HEK293 (cell line): ENCODE results near the gene CTSO.

Experiments used
- CTCF ChIA-PET: fragments of 350-600 bp; formaldehyde crosslinking; extraction: SDS; loops from one replicate; lab custom pipeline; 2021; ENCODE audit warnings: antibody characterized with exemption; lab: Yijun Ruan, JAX
- POLR2A ChIA-PET: fragments of 300-600 bp; formaldehyde crosslinking; extraction: SDS; loops from one replicate; lab custom pipeline; 2020; ENCODE audit warnings: antibody characterized with exemption, inconsistent platforms; lab: Yijun Ruan, JAX
- H3K27ac ChIP-seq: fragments of 200-500 bp; sonication (Bioruptor generic); 2 replicates; pipeline ENCODE4 v1.5.1; 2014; ENCODE audit warnings: low read depth, low read length, control low read depth, inconsistent platforms; ENCODE audit errors: extremely low read depth
- H3K36me3 ChIP-seq, 2 experiments: fragments of 200-500 bp in 1 of 2; sonication (Bioruptor generic) in 1 of 2; 1 replicate in 1 of 2; 2 replicates in 1 of 2; pipeline ENCODE4 v1.5.1; 2014 to 2017; ENCODE audit warnings: inconsistent platforms in 2 of 2, low read length in 2 of 2; ENCODE audit not compliant: control insufficient read depth in 2 of 2, insufficient read depth in 1 of 2
- H3K4me1 ChIP-seq: fragments of 200-500 bp; sonication (Bioruptor generic); 2 replicates; pipeline ENCODE4 v1.5.1; 2014; ENCODE audit warnings: mild to moderate bottlenecking, low read length, inconsistent platforms; ENCODE audit not compliant: control insufficient read depth, insufficient read depth
- H3K4me3 ChIP-seq: 2 replicates; pipeline ENCODE4 v1.5.1; 2011; ENCODE audit warnings: low read depth, mild to moderate bottlenecking, control low read depth, low read length, moderate library complexity
- H3K9me3 ChIP-seq: fragments of 200-500 bp; sonication (Bioruptor generic); 2 replicates; pipeline ENCODE4 v1.5.1; 2014; ENCODE audit warnings: low read depth, low read length, inconsistent platforms; ENCODE audit not compliant: control insufficient read depth, insufficient read depth
- GLI4 ChIP-seq: fragments of 450-650 bp; formaldehyde crosslinking; IDR thresholded peaks from 2 replicates; pipeline ENCODE4 v1.5.1; 2016; ENCODE audit warnings: missing biosample characterization, missing genetic modification characterization
- HOXC10 ChIP-seq: sonication (generic); formaldehyde crosslinking; IDR thresholded peaks from 2 replicates; pipeline ENCODE4 v1.8.1; 2023; ENCODE audit warnings: mild to moderate bottlenecking, missing genetic modification reagents
- KLF10 ChIP-seq: fragments of 450-650 bp; IDR thresholded peaks from 2 replicates; pipeline ENCODE4 v1.5.1; 2018; ENCODE audit warnings: missing biosample characterization, mild to moderate bottlenecking, missing genetic modification characterization
- MEIS1 ChIP-seq: sonication (generic); formaldehyde crosslinking; IDR thresholded peaks from 2 replicates; pipeline ENCODE4 v1.8.1; 2022; ENCODE audit warnings: missing genetic modification reagents, mild to moderate bottlenecking, borderline replicate concordance
- MZF1 ChIP-seq: fragments of 450-650 bp; formaldehyde crosslinking; IDR thresholded peaks from 2 replicates; pipeline ENCODE4 v1.5.1; 2017; ENCODE audit warnings: missing biosample characterization, missing genetic modification characterization, borderline replicate concordance
- ZBTB48 ChIP-seq: fragments of 450-650 bp; formaldehyde crosslinking; IDR thresholded peaks from 2 replicates; pipeline ENCODE4 v1.5.1; 2016; ENCODE audit warnings: missing biosample characterization, missing genetic modification characterization
- ZBTB49 ChIP-seq: fragments of 450-650 bp; formaldehyde crosslinking; IDR thresholded peaks from 2 replicates; pipeline ENCODE4 v1.5.1; 2016; ENCODE audit warnings: missing biosample characterization, missing genetic modification characterization, low read depth
- ZFP3 ChIP-seq: fragments of 450-650 bp; formaldehyde crosslinking; IDR thresholded peaks from 2 replicates; pipeline ENCODE4 v1.5.1; 2016; ENCODE audit warnings: low read depth, missing biosample characterization, missing genetic modification characterization
- ZNF10 ChIP-seq: fragments of 450-650 bp; formaldehyde crosslinking; IDR thresholded peaks from 2 replicates; pipeline ENCODE4 v1.5.1; 2017; ENCODE audit warnings: missing biosample characterization, missing genetic modification characterization
- ZNF132 ChIP-seq: fragments of 450-650 bp; formaldehyde crosslinking; IDR thresholded peaks from 2 replicates; pipeline ENCODE4 v1.5.1; 2017; ENCODE audit warnings: missing biosample characterization, missing genetic modification characterization, borderline replicate concordance
- ZNF221 ChIP-seq: fragments of 450-650 bp; formaldehyde crosslinking; IDR thresholded peaks from 2 replicates; pipeline ENCODE4 v1.5.1; 2017; ENCODE audit warnings: missing biosample characterization, missing genetic modification characterization, borderline replicate concordance
- ZNF223 ChIP-seq: fragments of 450-650 bp; formaldehyde crosslinking; IDR thresholded peaks from 2 replicates; pipeline ENCODE4 v1.5.1; 2016; ENCODE audit warnings: missing biosample characterization, missing genetic modification characterization
- ZNF292 ChIP-seq: fragments of 450-650 bp; formaldehyde crosslinking; IDR thresholded peaks from 2 replicates; pipeline ENCODE4 v1.5.1; 2016; ENCODE audit warnings: low read depth, missing biosample characterization, missing genetic modification characterization, borderline replicate concordance
- ZNF555 ChIP-seq: fragments of 450-650 bp; formaldehyde crosslinking; conservative IDR thresholded peaks from 2 replicates; pipeline ENCODE4 v1.5.1; 2017; ENCODE audit warnings: missing biosample characterization, mild to moderate bottlenecking, missing genetic modification characterization, inconsistent platforms
- ZNF610 ChIP-seq: fragments of 450-650 bp; formaldehyde crosslinking; IDR thresholded peaks from 2 replicates; pipeline ENCODE4 v1.5.1; 2016; ENCODE audit warnings: missing biosample characterization, missing genetic modification characterization, borderline replicate concordance
- ZNF629 ChIP-seq: fragments of 450-650 bp; formaldehyde crosslinking; IDR thresholded peaks from 2 replicates; pipeline ENCODE4 v1.5.1; 2017; ENCODE audit warnings: missing biosample characterization, missing genetic modification characterization
- ZNF658 ChIP-seq: fragments of 450-650 bp; formaldehyde crosslinking; IDR thresholded peaks from 2 replicates; pipeline ENCODE4; 2016; ENCODE audit warnings: missing biosample characterization, missing genetic modification characterization
- ZNF76 ChIP-seq: fragments of 450-650 bp; formaldehyde crosslinking; IDR thresholded peaks from 2 replicates; pipeline ENCODE4; 2016; ENCODE audit warnings: low read depth, missing biosample characterization, missing genetic modification characterization, borderline replicate concordance
- ZNF776 ChIP-seq: fragments of 450-650 bp; formaldehyde crosslinking; IDR thresholded peaks from 2 replicates; pipeline ENCODE4 v1.5.0; 2017; ENCODE audit warnings: missing biosample characterization, missing genetic modification characterization, borderline replicate concordance
- ZNF791 ChIP-seq: fragments of 450-650 bp; formaldehyde crosslinking; IDR thresholded peaks from 2 replicates; pipeline ENCODE4 v1.5.1; 2016; ENCODE audit warnings: missing biosample characterization, missing genetic modification characterization
- ZNF792 ChIP-seq: fragments of 450-650 bp; formaldehyde crosslinking; IDR thresholded peaks from 2 replicates; pipeline ENCODE4 v1.5.1; 2016; ENCODE audit warnings: missing biosample characterization, missing genetic modification characterization

Gene CTSO

GRCh38 chr4:155995069-155995468, 41.4 kb upstream of the CTSO start:
- Histone ChIP-seq H3K9me3 (no peaks in the 10 kb centered on the region), H3K27ac (no peak overlapping the region), H3K36me3 (no peaks in the 10 kb centered on the region), H3K4me3 (no peak overlapping the region), H3K4me1 (no peaks in the 10 kb centered on the region)
- ChIA-PET POLR2A (no interaction called here), CTCF (no interaction called here)
- TF ChIP-seq ZNF223 (tag by site-specific recombination) (no peak), ZNF776 (no peak), ZNF555 (no peak), HOXC10 (no peak), ZNF132 (tag by site-specific recombination) (no peak), ZNF10 (tag by site-specific recombination) (no peak), ZFP3 (tag by site-specific recombination) (no peak), ZNF610 (tag by site-specific recombination) (no peak), MZF1 (tag by site-specific recombination) (no peak), ZNF792 (tag by site-specific recombination) (no peak), ZNF658 (no peak), ZNF791 (tag by site-specific recombination) (no peak), ZNF221 (no peak)

- Histone ChIP-seq H3K4me3 (no peak overlapping the region), H3K27ac (no peak overlapping the region), H3K4me1 (no peaks in the 10 kb centered on the region), H3K9me3 (no peaks in the 10 kb centered on the region), H3K36me3 (no peaks in the 10 kb centered on the region)
- CTCF ChIA-PET, result interaction anchor here (1.7 kb wide), 1 partner anchor 12 kb away, joined by 4 read pairs; no protein-coding TSS in a partner anchor
- POLR2A ChIA-PET, result no interaction called here
- TF ChIP-seq ZNF132 (tag by site-specific recombination), result no peak
Observed at GRCh38 chr4:155984106-155984797, 30.6 kb upstream of the CTSO start.

- H3K9me3 ChIP-seq, result no peaks in the 10 kb centered on the region
- ChIA-PET CTCF (interaction anchor here (0.6 to 1.7 kb wide), 2 partner anchors 8 to 11 kb away, joined by 3 to 4 read pairs; no protein-coding TSS in a partner anchor), POLR2A (no interaction called here)
- no peaks in the 10 kb centered on the region for H3K4me1 ChIP-seq
- H3K27ac ChIP-seq, result no peak overlapping the region
- H3K4me3 ChIP-seq, result no peak overlapping the region
- no peaks in the 10 kb centered on the region for H3K36me3 ChIP-seq
- TF ChIP-seq ZBTB48 (tag by site-specific recombination), result no peak
- TF ChIP-seq ZNF76 (tag by site-specific recombination), result no peak
- no peak for TF ChIP-seq ZNF791 (tag by site-specific recombination)
- TF ChIP-seq ZBTB49 (tag by site-specific recombination), result no peak
- TF ChIP-seq GLI4, result no peak
- no peak for TF ChIP-seq MEIS1
- TF ChIP-seq ZNF292 (tag by site-specific recombination), result no peak
- TF ChIP-seq KLF10 (tag by site-specific recombination), result no peak
- no peak for TF ChIP-seq ZNF629 (tag by site-specific recombination)
Observed at GRCh38 chr4:155982736-155983385, 29.2 kb upstream of the CTSO start.
